Mucosa of descending colon (tissue), 3 donors: Measurements from ENCODE around the gene TNNT1. TPM values are rescaled to one million over a fixed set of nuclear protein-coding genes. Genes with fewer than 3 reads are reported as not detected.

Source experiments
- ATAC-seq: fragments of 200-7000 bp; cut with Tn5 transposase; one replicate; pipeline ENCODE4 v1.9.1; 2020; ENCODE audit warnings: mild to moderate bottlenecking, moderate library complexity
- DNase-seq, 3 donors: peaks; one replicate each; pipeline ENCODE4 v3.0.0-alpha.2; 2020
- H3K36me3 ChIP-seq: fragments of 200-600 bp; one replicate; pipeline ENCODE4 v1.8.0; 2021; ENCODE audit warnings: low read depth, mild to moderate bottlenecking
- H3K4me1 ChIP-seq: fragments of 200-600 bp; one replicate; pipeline ENCODE4 v1.8.0; 2021; ENCODE audit warnings: low read depth, mild to moderate bottlenecking
- H3K4me3 ChIP-seq: fragments of 200-600 bp; one replicate; pipeline ENCODE4 v1.8.0; 2021; ENCODE audit warnings: mild to moderate bottlenecking
- H3K9me3 ChIP-seq: fragments of 200-600 bp; one replicate; pipeline ENCODE4 v1.8.0; 2021; ENCODE audit warnings: mild to moderate bottlenecking
- intact Hi-C, 2 donors: fragments of 100-400 bp; cut with DNase I in 1 of 2; cut with micrococcal nuclease in 1 of 2; formaldehyde crosslinking; loops; one replicate each; pipeline versions ENCODE4 v1.11.0 to v1.11.1; 2022; cut with DNase I, micrococcal nuclease
- total RNA-seq, 3 donors: library from RNA; stranded (reverse); fragmentation: NEBNext Ultra II Directional in 2 of 3; extraction: Animal tissue kit (Norgen Biotek cat#: 25700) in 2 of 3; gene quantifications; one replicate each; pipeline versions ENCODE4 v1.2.1 to v1.2.4, GENCODE V29; 2021 to 2023
- TF ChIP-seq, protein P1 (sequence below): fragments of 200-600 bp; IDR thresholded peaks from one replicate; pipeline ENCODE4 v1.8.0; 2022; ENCODE audit warnings: antibody characterized with exemption, mild to moderate bottlenecking
- donor health status: DM: no; HTN: no; CAD: no; lungs with moderate emphysema.
- donor health status: DM: no; HTN: no; CAD: no.
- donor health status: DM: no; HTN: yes; CAD: no.

Gene TNNT1
- total RNA-seq, 3 donors from 2014 or later, result 0.63 to 1.1 (median 0.65) TPM

DNA sequence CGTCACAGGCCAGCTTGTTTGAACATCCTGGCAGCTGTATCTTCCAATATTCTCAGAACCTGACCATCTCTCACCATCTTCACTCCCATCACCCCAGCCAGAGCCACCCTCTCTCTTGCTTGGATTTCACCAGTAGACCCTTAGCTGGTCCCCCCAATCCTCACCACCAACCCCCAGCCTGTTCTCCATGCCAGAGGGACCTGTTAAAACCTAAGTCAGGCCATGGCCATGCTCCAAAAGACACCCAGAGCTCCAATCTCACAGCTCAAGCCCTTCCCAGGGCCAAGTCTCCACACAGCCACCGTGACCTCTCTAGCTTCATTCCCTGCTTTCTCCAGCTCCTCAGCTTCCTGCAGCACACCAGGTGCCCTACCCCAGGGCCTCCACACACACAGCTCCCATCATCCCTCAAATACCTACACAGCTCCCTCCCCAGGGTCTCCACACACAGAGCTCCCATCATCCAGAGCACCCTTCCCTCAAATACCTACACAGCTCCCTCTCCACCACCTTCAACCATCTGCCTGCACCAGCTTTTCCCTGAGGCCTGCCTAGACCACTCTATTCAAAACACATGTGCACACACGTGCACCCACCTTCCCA lies 59.6 kb downstream of the TNNT1 start:
- peaks cover 18% of the 10 kb centered on the region for H3K4me1 ChIP-seq
- no peaks in the 10 kb centered on the region for H3K9me3 ChIP-seq
- no peaks in the 10 kb centered on the region for H3K36me3 ChIP-seq
- DNase-seq (peak in 1 of 3 donors; percentile 19), ATAC-seq (no peak)
- H3K4me3 ChIP-seq, result no peak overlapping the region
- intact Hi-C loops, result no loop called here
- TF ChIP-seq, protein P1, sequence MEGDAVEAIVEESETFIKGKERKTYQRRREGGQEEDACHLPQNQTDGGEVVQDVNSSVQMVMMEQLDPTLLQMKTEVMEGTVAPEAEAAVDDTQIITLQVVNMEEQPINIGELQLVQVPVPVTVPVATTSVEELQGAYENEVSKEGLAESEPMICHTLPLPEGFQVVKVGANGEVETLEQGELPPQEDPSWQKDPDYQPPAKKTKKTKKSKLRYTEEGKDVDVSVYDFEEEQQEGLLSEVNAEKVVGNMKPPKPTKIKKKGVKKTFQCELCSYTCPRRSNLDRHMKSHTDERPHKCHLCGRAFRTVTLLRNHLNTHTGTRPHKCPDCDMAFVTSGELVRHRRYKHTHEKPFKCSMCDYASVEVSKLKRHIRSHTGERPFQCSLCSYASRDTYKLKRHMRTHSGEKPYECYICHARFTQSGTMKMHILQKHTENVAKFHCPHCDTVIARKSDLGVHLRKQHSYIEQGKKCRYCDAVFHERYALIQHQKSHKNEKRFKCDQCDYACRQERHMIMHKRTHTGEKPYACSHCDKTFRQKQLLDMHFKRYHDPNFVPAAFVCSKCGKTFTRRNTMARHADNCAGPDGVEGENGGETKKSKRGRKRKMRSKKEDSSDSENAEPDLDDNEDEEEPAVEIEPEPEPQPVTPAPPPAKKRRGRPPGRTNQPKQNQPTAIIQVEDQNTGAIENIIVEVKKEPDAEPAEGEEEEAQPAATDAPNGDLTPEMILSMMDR, result no peak

DNA sequence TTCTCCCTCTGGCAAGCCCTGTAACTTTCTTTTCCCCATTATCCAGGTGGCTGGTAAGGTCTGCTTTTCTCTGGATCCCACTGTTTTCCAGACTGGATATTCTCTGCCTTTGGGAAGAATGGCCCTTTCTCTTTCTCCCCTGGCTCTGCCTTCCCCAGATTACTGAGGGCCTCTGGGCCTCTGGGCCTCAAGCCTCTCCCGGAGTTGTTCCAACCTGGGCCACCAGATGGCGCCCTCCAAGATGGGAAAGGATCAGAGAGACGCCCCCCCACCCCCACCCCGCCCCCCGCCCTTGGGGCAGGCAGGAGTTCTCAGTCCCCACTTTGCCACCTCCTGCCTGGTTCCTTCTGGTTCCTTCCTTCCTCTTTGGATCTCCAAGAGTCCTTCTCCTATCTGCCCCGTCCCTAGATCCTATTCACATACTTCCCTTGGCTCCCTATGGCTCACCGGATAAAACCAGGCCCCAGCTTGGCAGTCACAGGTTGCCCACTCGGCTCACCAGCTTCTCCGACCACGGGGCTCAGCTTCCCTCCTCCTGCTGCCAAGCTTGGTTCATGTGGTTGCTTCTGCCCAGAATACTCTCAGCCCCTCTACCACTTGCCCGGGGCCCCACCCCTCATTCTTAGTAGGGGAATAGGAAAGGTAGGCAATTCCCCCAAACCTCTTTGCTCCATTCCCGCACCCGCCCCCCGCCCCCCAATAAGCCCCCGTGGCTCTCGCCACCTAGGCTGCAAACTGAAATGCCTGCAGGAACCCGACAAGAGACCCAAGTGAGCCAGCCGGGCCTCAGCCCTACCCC lies 60.3 kb downstream of the TNNT1 start:
- TF ChIP-seq, protein P1, result peak; percentile 74
- peaks cover 18% of the 10 kb centered on the region for H3K4me1 ChIP-seq
- peak; percentile 73 to 87 (median 84) for DNase-seq
- no peaks in the 10 kb centered on the region for H3K36me3 ChIP-seq
- intact Hi-C loops, result no loop called here
- no peak overlapping the region for H3K4me3 ChIP-seq
- no peaks in the 10 kb centered on the region for H3K9me3 ChIP-seq
- peak; percentile 39 for ATAC-seq

DNA sequence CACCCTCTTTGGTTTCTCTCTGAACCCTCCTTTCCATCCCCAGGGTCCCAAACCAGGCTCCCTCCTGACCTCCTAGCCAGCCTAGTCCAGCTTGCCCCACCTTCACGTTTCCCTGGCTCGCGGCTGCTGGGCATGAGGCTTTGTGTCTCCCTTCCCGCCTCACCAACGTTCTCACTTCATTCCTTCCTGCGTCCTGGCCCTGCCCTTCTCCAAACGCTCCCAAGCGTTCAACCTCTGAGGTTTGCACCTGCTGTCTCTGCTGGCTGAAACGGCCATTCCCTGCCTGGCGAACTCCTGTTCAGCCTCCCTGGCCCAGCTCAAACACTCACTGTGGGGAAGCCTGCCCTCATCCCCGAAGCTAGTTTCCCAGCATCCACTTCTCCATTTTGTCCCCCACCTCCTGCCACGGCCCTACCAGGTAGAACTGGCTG lies 61.0 kb downstream of the TNNT1 start:
- Histone ChIP-seq H3K36me3 (no peaks in the 10 kb centered on the region), H3K4me3 (no peak overlapping the region), H3K9me3 (no peaks in the 10 kb centered on the region), H3K4me1 (peaks cover 18% of the 10 kb centered on the region)
- ATAC-seq (no peak), DNase-seq (peak in 1 of 3 donors; percentile 46)
- TF ChIP-seq, protein P1, result no peak
- intact Hi-C loops, result no loop called here

DNA sequence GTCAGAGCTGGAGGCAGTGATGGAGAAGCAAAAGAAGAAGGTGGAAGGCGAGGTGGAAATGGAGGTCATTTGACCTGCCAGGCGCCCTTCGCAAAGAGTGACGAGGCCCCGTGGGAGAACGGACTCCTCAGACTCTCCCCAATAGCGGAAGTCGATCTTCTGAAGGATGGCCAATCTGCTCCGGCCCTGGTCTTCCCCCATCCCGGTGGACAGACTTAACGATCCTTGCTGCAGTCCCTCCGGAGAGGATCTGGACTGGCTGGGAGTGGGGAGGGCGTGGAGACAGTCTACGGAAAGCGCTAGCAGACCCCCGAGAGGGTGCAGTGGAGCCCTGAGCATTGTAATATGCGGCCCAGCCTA lies 61.5 kb downstream of the TNNT1 start:
- peaks cover 18% of the 10 kb centered on the region for H3K4me1 ChIP-seq
- TF ChIP-seq, protein P1, result no peak
- no peaks in the 10 kb centered on the region for H3K36me3 ChIP-seq
- intact Hi-C loops, result no loop called here
- ATAC-seq (no peak), DNase-seq (peak in 1 of 3 donors; percentile 47)
- H3K9me3 ChIP-seq, result no peaks in the 10 kb centered on the region
- no peak overlapping the region for H3K4me3 ChIP-seq

DNA sequence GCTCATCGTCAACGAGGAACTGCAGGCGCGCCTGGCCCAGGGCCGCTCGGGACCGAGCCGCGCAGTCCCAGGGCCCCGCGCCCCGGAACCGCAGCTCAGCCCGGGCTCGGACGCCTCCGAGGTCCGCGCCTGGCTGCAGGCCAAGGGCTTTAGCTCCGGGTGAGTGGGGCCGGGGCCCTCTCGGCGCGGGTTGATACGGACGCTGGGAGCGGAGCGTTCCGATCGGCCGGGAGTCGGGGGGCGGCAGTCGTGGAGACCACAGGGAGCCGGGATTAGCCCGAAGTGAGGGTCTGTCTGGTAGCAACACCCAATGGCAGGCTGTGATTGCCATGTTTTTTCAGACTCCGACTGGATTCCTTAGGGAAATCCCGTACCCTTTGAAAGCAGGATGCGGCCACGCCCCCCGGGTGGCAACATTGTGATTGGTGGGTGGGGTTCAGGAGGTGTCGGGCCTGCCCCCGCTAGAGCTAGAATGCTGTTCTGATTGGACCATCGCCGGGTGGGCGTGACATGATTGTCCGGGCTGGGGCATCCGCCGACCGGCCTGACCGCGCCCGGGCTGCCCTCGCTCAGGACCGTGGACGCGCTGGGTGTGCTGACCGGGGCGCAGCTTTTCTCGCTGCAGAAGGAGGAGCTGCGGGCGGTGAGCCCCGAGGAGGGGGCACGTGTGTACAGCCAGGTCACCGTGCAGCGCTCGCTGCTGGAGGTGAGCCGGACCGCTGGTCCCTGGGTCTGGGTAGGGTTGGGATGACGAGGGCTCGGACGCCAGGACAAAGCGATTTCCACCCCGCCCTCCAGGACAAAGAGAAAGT lies 62.1 kb downstream of the TNNT1 start:
- intact Hi-C loops, result no loop called here
- TF ChIP-seq, protein P1, result no peak
- H3K4me3 ChIP-seq, result no peak overlapping the region
- H3K36me3 ChIP-seq, result no peaks in the 10 kb centered on the region
- DNase-seq (peak; percentile 94 to 97 (median 95)), ATAC-seq (peak; percentile 91)
- H3K9me3 ChIP-seq, result no peaks in the 10 kb centered on the region
- peaks cover 18% of the 10 kb centered on the region for H3K4me1 ChIP-seq
